ENCODE data around the gene PTK7.

Gene PTK7

GRCh38 chr6:43050981-43051380 lies 25.1 kb upstream of the PTK7 start:
- Histone ChIP-seq H3K36me3 (ENCODE audit: control insufficient read depth in 1 of 2, insufficient read depth in 2 of 2, low read length in 2 of 2) (peaks cover 47 to 53% of the 10 kb centered on the region in 2 experiments), H3K4me2 (ENCODE audit: low read length) (peak overlapping the region; percentile 14), H3K14ac (ENCODE audit: low read length) (no peak overlapping the region), H3K9ac (ENCODE audit: low read length) (no peak overlapping the region), H3K79me2 (ENCODE audit: control insufficient read depth, insufficient read depth, low read length, poor library complexity) (peaks cover 8% of the 10 kb centered on the region), H3K4me1 (ENCODE audit: control insufficient read depth in 1 of 2, insufficient read depth in 2 of 2, low read length in 2 of 2) (peaks cover 18 to 38% of the 10 kb centered on the region in 2 experiments), H3K18ac (ENCODE audit: low read length) (no peak overlapping the region), H3K27ac (ENCODE audit: low read depth, low read length) (no peak overlapping the region), H2BK12ac (ENCODE audit: low read length) (no peak overlapping the region), H3K79me1 (ENCODE audit: low read length) (peaks cover 9% of the 10 kb centered on the region), H2AK5ac (ENCODE audit: low read length) (no peak overlapping the region), H3K4ac (ENCODE audit: low read depth, low read length) (no peak overlapping the region), H4K91ac (ENCODE audit: low read depth, low read length) (no peak overlapping the region), H4K8ac (ENCODE audit: low read depth, low read length) (no peak overlapping the region), H3K4me3 (ENCODE audit: low read depth, low read length) (peak overlapping the region; percentile 21), H2BK120ac (ENCODE audit: insufficient read depth, low read length, poor library complexity) (no peak overlapping the region), H4K12ac (ENCODE audit: low read depth, low read length) (no peak overlapping the region), H3K27me3 (ENCODE audit: insufficient read depth, low read length) (no peaks in the 10 kb centered on the region), H2BK5ac (ENCODE audit: low read depth, low read length, poor library complexity) (no peak overlapping the region), H3K23ac (ENCODE audit: low read length) (no peak overlapping the region), H3K9me3 (ENCODE audit: insufficient read depth, low read depth, low read length) (no peaks in the 10 kb centered on the region), H2AFZ (ENCODE audit: insufficient read depth, low read length, poor library complexity) (no peak overlapping the region)
- no CpG with 5 or more reads among the region's 17 CpGs for WGBS (ENCODE audit: extremely low coverage, insufficient coverage, insufficient read length)
- DNase-seq = no peak

GRCh38 chr6:43052225-43052841 lies 23.8 kb upstream of the PTK7 start:
- Histone ChIP-seq H3K4ac (ENCODE audit: low read depth, low read length) (peak overlapping the region; percentile 99), H2BK12ac (ENCODE audit: low read length) (no peak overlapping the region), H3K23ac (ENCODE audit: low read length) (no peak overlapping the region), H4K8ac (ENCODE audit: low read depth, low read length) (peak overlapping the region; percentile 18), H2AFZ (ENCODE audit: insufficient read depth, low read length, poor library complexity) (no peak overlapping the region), H4K91ac (ENCODE audit: low read depth, low read length) (peak overlapping the region; percentile 100), H3K4me1 (ENCODE audit: control insufficient read depth in 1 of 2, insufficient read depth in 2 of 2, low read length in 2 of 2) (peaks cover 18 to 39% of the 10 kb centered on the region in 2 experiments), H3K9me3 (ENCODE audit: insufficient read depth, low read depth, low read length) (no peaks in the 10 kb centered on the region), H3K4me2 (ENCODE audit: low read length) (peak overlapping the region; percentile 72), H2BK120ac (ENCODE audit: insufficient read depth, low read length, poor library complexity) (no peak overlapping the region), H3K79me2 (ENCODE audit: control insufficient read depth, insufficient read depth, low read length, poor library complexity) (peaks cover 8% of the 10 kb centered on the region), H3K14ac (ENCODE audit: low read length) (no peak overlapping the region), H3K18ac (ENCODE audit: low read length) (peak overlapping the region; percentile 99), H3K9ac (ENCODE audit: low read length) (no peak overlapping the region), H3K27me3 (ENCODE audit: insufficient read depth, low read length) (no peaks in the 10 kb centered on the region), H2AK5ac (ENCODE audit: low read length) (peak overlapping the region; percentile 56), H3K79me1 (ENCODE audit: low read length) (peaks cover 9% of the 10 kb centered on the region), H3K27ac (ENCODE audit: low read depth, low read length) (no peak overlapping the region), H3K4me3 (ENCODE audit: low read depth, low read length) (no peak overlapping the region), H3K36me3 (ENCODE audit: control insufficient read depth in 1 of 2, insufficient read depth in 2 of 2, low read length in 2 of 2) (peaks cover 33 to 43% of the 10 kb centered on the region in 2 experiments), H4K12ac (ENCODE audit: low read depth, low read length) (peak overlapping the region; percentile 97), H2BK5ac (ENCODE audit: low read depth, low read length, poor library complexity) (no peak overlapping the region)
- DNase-seq = no peak
- WGBS (ENCODE audit: extremely low coverage, insufficient coverage, insufficient read length) = no CpG with 5 or more reads among the region's 19 CpGs

GRCh38 chr6:43052842-43053544 lies 23.1 kb upstream of the PTK7 start:
- Histone ChIP-seq H4K12ac (ENCODE audit: low read depth, low read length) (peak overlapping the region; percentile 97), H2AK5ac (ENCODE audit: low read length) (peak overlapping the region; percentile 99), H4K8ac (ENCODE audit: low read depth, low read length) (peak overlapping the region; percentile 100), H3K9ac (ENCODE audit: low read length) (peak overlapping the region; percentile 92), H3K79me2 (ENCODE audit: control insufficient read depth, insufficient read depth, low read length, poor library complexity) (peaks cover 8% of the 10 kb centered on the region), H3K4me2 (ENCODE audit: low read length) (peak overlapping the region; percentile 72), H3K4me3 (ENCODE audit: low read depth, low read length) (peak overlapping the region; percentile 76), H3K4ac (ENCODE audit: low read depth, low read length) (peak overlapping the region; percentile 99), H3K18ac (ENCODE audit: low read length) (peak overlapping the region; percentile 99), H3K27ac (ENCODE audit: low read depth, low read length) (peak overlapping the region; percentile 94), H3K14ac (ENCODE audit: low read length) (peak overlapping the region; percentile 100), H3K4me1 (ENCODE audit: control insufficient read depth in 1 of 2, insufficient read depth in 2 of 2, low read length in 2 of 2) (peaks cover 18 to 39% of the 10 kb centered on the region in 2 experiments), H2BK12ac (ENCODE audit: low read length) (peak overlapping the region; percentile 31), H3K23ac (ENCODE audit: low read length) (no peak overlapping the region), H4K91ac (ENCODE audit: low read depth, low read length) (peak overlapping the region; percentile 100), H2AFZ (ENCODE audit: insufficient read depth, low read length, poor library complexity) (peak overlapping the region; percentile 68), H3K36me3 (ENCODE audit: control insufficient read depth in 1 of 2, insufficient read depth in 2 of 2, low read length in 2 of 2) (peaks cover 29 to 40% of the 10 kb centered on the region in 2 experiments), H3K9me3 (ENCODE audit: insufficient read depth, low read depth, low read length) (no peaks in the 10 kb centered on the region), H2BK120ac (ENCODE audit: insufficient read depth, low read length, poor library complexity) (peak overlapping the region; percentile 97), H2BK5ac (ENCODE audit: low read depth, low read length, poor library complexity) (peak overlapping the region; percentile 96), H3K27me3 (ENCODE audit: insufficient read depth, low read length) (no peaks in the 10 kb centered on the region), H3K79me1 (ENCODE audit: low read length) (peaks cover 9% of the 10 kb centered on the region)
- no CpG with 5 or more reads among the region's 22 CpGs for WGBS (ENCODE audit: extremely low coverage, insufficient coverage, insufficient read length)
- DNase-seq = peak in 1 of 2 donors; percentile 12

- peaks cover 26 to 36% of the 10 kb centered on the region in 2 experiments for H3K36me3 ChIP-seq (ENCODE audit: control insufficient read depth in 1 of 2, insufficient read depth in 2 of 2, low read length in 2 of 2)
- peak within 1 kb of the TSS; percentile 76 for H3K4me3 ChIP-seq (ENCODE audit: low read depth, low read length)
- H4K91ac ChIP-seq (ENCODE audit: low read depth, low read length) = peak within 1 kb of the TSS; percentile 100
- peaks cover 9% of the 10 kb centered on the region for H3K79me1 ChIP-seq (ENCODE audit: low read length)
- H2AFZ ChIP-seq (ENCODE audit: insufficient read depth, low read length, poor library complexity) = peak within 1 kb of the TSS; percentile 73
- no peak within 1 kb of the TSS for H3K23ac ChIP-seq (ENCODE audit: low read length)
- H3K79me2 ChIP-seq (ENCODE audit: control insufficient read depth, insufficient read depth, low read length, poor library complexity) = peaks cover 8% of the 10 kb centered on the region
- H3K9me3 ChIP-seq (ENCODE audit: insufficient read depth, low read depth, low read length) = no peaks in the 10 kb centered on the region
- H2AK5ac ChIP-seq (ENCODE audit: low read length) = peak within 1 kb of the TSS; percentile 99
- H2BK120ac ChIP-seq (ENCODE audit: insufficient read depth, low read length, poor library complexity) = peak within 1 kb of the TSS; percentile 97
- H3K4me1 ChIP-seq (ENCODE audit: control insufficient read depth in 1 of 2, insufficient read depth in 2 of 2, low read length in 2 of 2) = peaks cover 21 to 43% of the 10 kb centered on the region in 2 experiments
- DNase-seq = peak; percentile 86 to 93
- H2BK5ac ChIP-seq (ENCODE audit: low read depth, low read length, poor library complexity) = peak within 1 kb of the TSS; percentile 96
- no peaks in the 10 kb centered on the region for H3K27me3 ChIP-seq (ENCODE audit: insufficient read depth, low read length)
- H3K4ac ChIP-seq (ENCODE audit: low read depth, low read length) = peak within 1 kb of the TSS; percentile 99
- peak within 1 kb of the TSS; percentile 92 for H3K9ac ChIP-seq (ENCODE audit: low read length)
- H3K4me2 ChIP-seq (ENCODE audit: low read length) = peak within 1 kb of the TSS; percentile 72
- peak within 1 kb of the TSS; percentile 94 for H3K27ac ChIP-seq (ENCODE audit: low read depth, low read length)
- peak within 1 kb of the TSS; percentile 100 for H4K8ac ChIP-seq (ENCODE audit: low read depth, low read length)
- peak within 1 kb of the TSS; percentile 99 for H3K18ac ChIP-seq (ENCODE audit: low read length)
- peak within 1 kb of the TSS; percentile 89 for H2BK12ac ChIP-seq (ENCODE audit: low read length)
- peak within 1 kb of the TSS; percentile 97 for H4K12ac ChIP-seq (ENCODE audit: low read depth, low read length)
- WGBS (ENCODE audit: extremely low coverage, insufficient coverage, insufficient read length) = no CpG with 5 or more reads among the region's 45 CpGs
- H3K14ac ChIP-seq (ENCODE audit: low read length) = peak within 1 kb of the TSS; percentile 100
Observed at GRCh38 chr6:43053545-43054205, 22.4 kb upstream of the PTK7 start, which contains the start of gene CUL7. TSS of gene CUL7 (minus strand) at chr6:43053851. CDS start at chr6:43052788, 1,063 bp downstream.

Data from trophoblast cell (in vitro differentiated cells and primary cell).